ENCODE results near the gene FAM219A. TPM values are rescaled to one million over a fixed set of nuclear protein-coding genes. Genes with fewer than 3 reads are reported as not detected.

Gene FAM219A
- total RNA-seq, 1 experiment from 2014 or later: 20.6 TPM

GRCh38 chr9:34463901-34464232 is 5.5 kb upstream of the FAM219A start (continued):
- TF ChIP-seq IRF1 (CRISPR knock-in tag; IDR thresholded peaks at IDR 0.05) (no peak), NR3C1 (CRISPR knock-in tag; conservative IDR thresholded peaks at IDR 0.05; ENCODE audit: low read depth) (no peak), FOXJ3 (CRISPR knock-in tag; IDR thresholded peaks at IDR 0.05; ENCODE audit: borderline replicate concordance) (no peak), GRHL2 (CRISPR knock-in tag; IDR thresholded peaks at IDR 0.05; ENCODE audit: insufficient replicate concordance, severe bottlenecking) (no peak), ZNF317 (CRISPR knock-in tag; IDR thresholded peaks at IDR 0.05; ENCODE audit: borderline replicate concordance, low read depth) (no peak), CREB1 (CRISPR knock-in tag; IDR thresholded peaks at IDR 0.05) (no peak)

DNA sequence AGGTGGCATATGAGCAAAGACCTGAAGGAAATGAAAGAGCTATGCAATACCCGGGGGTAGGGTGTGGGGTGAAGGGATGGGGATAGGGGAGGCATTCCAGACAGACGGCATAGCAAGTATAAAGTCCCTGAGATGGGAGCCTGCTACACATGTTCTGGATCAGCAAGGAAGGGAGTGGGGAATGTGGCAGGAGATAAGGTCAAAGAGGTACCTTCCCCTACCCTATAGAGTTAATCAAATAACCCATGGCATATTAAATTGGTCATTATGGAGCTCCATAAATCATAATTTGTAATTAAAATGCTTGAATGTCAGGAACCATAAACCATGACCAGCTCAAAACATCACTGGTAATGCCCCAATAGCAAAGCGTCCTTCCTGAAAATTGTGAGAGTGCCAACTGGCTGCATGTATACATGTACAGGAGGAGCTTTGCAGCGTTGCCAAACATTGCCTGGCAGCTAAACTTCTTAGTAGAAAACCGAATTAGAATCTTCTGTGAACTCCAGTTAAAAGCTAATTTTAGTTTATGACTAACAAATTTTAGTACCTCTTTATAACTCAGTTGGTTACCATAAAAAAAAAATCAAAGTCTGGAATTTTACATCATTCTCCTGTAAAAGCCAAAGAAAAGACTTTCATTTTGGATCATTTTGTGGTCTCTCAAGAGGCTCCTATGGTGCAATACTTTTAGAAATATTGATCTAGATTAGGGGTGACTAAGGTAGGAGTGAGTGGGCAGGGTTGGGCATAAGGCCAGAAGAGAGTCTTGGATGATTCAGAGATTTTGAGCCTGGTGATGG is 4.9 kb upstream of the FAM219A start:
- DNase-seq (ENCODE audit: low spot score) (no peak), ATAC-seq (no peak)
- CTCF ChIA-PET: interaction anchor here (1.5 to 1.8 kb wide), 3 partner anchors 26 to 140 kb away, joined by 3 to 5 read pairs (median 4); no protein-coding TSS in a partner anchor
- no peaks in the 10 kb centered on the region for H3K36me3 Mint-ChIP-seq
- TF ChIP-seq SP1 (CRISPR knock-in tag; conservative IDR thresholded peaks at IDR 0.05) (no peak), ZBTB43 (CRISPR knock-in tag; IDR thresholded peaks at IDR 0.05) (no peak), RELA (CRISPR knock-in tag; IDR thresholded peaks at IDR 0.05; ENCODE audit: borderline replicate concordance) (no peak), ATF3 (CRISPR knock-in tag; conservative IDR thresholded peaks at IDR 0.05) (no peak), ZNF396 (CRISPR knock-in tag; IDR thresholded peaks at IDR 0.05; ENCODE audit: borderline replicate concordance) (no peak), PRRX2 (CRISPR knock-in tag; IDR thresholded peaks at IDR 0.05) (no peak), ZNF671 (CRISPR knock-in tag; IDR thresholded peaks at IDR 0.05) (no peak), SMAD3 (CRISPR knock-in tag; IDR thresholded peaks at IDR 0.05; ENCODE audit: borderline replicate concordance) (no peak), TEAD1 (CRISPR knock-in tag; IDR thresholded peaks at IDR 0.05) (no peak), ZMAT4 (CRISPR knock-in tag; IDR thresholded peaks at IDR 0.05) (no peak)
- POLR2A ChIA-PET: no interaction called here
- H3K4me1 Mint-ChIP-seq: peaks cover 21% of the 10 kb centered on the region
- H3K27ac Mint-ChIP-seq: no peak overlapping the region
- H3K9me3 Mint-ChIP-seq: no peaks in the 10 kb centered on the region
- no peak overlapping the region for H3K4me3 Mint-ChIP-seq
- peaks cover 17% of the 10 kb centered on the region for H3K27me3 Mint-ChIP-seq (ENCODE audit: low read depth)

DNA sequence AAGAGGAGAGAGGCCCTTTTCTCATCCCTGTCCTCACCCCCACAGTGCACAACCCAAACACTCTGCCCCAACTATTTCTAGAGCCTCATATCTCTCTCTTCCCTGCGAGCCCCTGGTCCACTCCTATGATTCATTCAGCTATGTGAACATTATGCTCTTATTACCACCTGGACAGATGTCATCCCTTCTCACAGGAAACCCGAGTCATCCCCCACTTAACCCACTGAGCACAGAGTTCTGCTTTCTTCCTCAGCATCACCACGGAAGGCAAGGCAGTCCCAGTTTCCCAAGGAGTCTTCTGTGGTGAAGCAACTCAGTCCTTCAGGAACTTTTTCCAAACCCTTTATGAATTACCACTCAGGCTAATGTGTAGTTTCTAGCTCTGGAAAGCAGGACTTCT is 1.6 kb upstream of the FAM219A start:
- Mint-ChIP-seq H3K36me3 (no peaks in the 10 kb centered on the region), H3K27ac (no peak overlapping the region), H3K9me3 (no peaks in the 10 kb centered on the region), H3K27me3 (ENCODE audit: low read depth) (peaks cover 32% of the 10 kb centered on the region), H3K4me1 (peaks cover 18% of the 10 kb centered on the region), H3K4me3 (no peak overlapping the region)
- ChIA-PET CTCF (interaction anchor here (0.6 to 0.8 kb wide), 3 partner anchors 19 to 132 kb away, joined by 3 read pairs; no protein-coding TSS in a partner anchor), POLR2A (no interaction called here)
- DNase-seq (ENCODE audit: low spot score) (no peak), ATAC-seq (no peak)
- TF ChIP-seq JAZF1 (CRISPR knock-in tag; IDR thresholded peaks at IDR 0.05) (no peak), ZBTB43 (CRISPR knock-in tag; IDR thresholded peaks at IDR 0.05) (no peak), GABPB1 (CRISPR knock-in tag; IDR thresholded peaks at IDR 0.05) (no peak), ESRRA (CRISPR knock-in tag; IDR thresholded peaks at IDR 0.05; ENCODE audit: borderline replicate concordance) (no peak), HMGA2 (CRISPR knock-in tag; IDR thresholded peaks at IDR 0.05) (no peak), NR1H2 (CRISPR knock-in tag; IDR thresholded peaks at IDR 0.05) (no peak)
- TF ChIP-seq, protein P1, sequence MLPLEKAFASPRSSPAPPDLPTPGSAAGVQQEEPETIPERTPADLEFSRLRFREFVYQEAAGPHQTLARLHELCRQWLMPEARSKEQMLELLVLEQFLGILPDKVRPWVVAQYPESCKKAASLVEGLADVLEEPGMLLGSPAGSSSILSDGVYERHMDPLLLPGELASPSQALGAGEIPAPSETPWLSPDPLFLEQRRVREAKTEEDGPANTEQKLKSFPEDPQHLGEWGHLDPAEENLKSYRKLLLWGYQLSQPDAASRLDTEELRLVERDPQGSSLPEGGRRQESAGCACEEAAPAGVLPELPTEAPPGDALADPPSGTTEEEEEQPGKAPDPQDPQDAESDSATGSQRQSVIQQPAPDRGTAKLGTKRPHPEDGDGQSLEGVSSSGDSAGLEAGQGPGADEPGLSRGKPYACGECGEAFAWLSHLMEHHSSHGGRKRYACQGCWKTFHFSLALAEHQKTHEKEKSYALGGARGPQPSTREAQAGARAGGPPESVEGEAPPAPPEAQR (CRISPR knock-in tag; IDR thresholded peaks at IDR 0.05): no peak
- TF ChIP-seq, protein P2, sequence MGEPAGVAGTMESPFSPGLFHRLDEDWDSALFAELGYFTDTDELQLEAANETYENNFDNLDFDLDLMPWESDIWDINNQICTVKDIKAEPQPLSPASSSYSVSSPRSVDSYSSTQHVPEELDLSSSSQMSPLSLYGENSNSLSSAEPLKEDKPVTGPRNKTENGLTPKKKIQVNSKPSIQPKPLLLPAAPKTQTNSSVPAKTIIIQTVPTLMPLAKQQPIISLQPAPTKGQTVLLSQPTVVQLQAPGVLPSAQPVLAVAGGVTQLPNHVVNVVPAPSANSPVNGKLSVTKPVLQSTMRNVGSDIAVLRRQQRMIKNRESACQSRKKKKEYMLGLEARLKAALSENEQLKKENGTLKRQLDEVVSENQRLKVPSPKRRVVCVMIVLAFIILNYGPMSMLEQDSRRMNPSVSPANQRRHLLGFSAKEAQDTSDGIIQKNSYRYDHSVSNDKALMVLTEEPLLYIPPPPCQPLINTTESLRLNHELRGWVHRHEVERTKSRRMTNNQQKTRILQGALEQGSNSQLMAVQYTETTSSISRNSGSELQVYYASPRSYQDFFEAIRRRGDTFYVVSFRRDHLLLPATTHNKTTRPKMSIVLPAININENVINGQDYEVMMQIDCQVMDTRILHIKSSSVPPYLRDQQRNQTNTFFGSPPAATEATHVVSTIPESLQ (CRISPR knock-in tag; IDR thresholded peaks at IDR 0.05): no peak
- TF ChIP-seq, protein P3, sequence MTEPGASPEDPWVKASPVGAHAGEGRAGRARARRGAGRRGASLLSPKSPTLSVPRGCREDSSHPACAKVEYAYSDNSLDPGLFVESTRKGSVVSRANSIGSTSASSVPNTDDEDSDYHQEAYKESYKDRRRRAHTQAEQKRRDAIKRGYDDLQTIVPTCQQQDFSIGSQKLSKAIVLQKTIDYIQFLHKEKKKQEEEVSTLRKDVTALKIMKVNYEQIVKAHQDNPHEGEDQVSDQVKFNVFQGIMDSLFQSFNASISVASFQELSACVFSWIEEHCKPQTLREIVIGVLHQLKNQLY (CRISPR knock-in tag; IDR thresholded peaks at IDR 0.05): no peak
